ENCODE data around the gene SDR42E2. TPM values are rescaled to one million over a fixed set of nuclear protein-coding genes. Genes with fewer than 3 reads are reported as not detected.

The SDR42E2 gene
- total and polyA plus RNA-seq, 2 of the 8 experiments (the other 6 are each of a cell fraction or from before 2014, with no cell fraction given): 0.08 TPM; not detected in 1

DNA sequence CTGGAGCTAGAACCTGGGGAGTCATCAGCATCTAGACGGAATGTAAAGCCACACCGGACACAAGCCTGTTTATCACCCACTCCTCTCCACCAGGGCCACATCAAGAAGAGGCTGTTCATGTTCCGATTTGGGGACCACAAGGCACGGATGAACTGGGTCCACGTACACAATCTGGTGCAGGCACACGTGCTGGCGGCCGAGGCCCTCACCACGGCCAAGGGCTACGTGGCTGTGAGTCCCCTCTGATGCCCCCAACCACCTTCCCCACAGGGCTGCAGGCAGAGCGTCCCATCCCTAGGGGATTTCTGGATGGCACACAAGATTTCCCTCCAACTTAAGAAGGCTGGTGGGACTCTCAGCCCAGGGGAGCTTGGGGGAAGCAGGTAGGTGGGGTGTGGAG, 19.1 kb downstream of the SDR42E2 start:
- H3K23me2 ChIP-seq (ENCODE audit: low read depth, low read length): no peaks in the 10 kb centered on the region
- no peaks in the 10 kb centered on the region for H3K36me3 ChIP-seq (ENCODE audit: control insufficient read depth in 2 of 4, insufficient read depth in 4 of 4, low read length in 3 of 4)
- H4K91ac ChIP-seq (replicated peaks; ENCODE audit: insufficient read length, low read length): no peak overlapping the region
- H2BK12ac ChIP-seq (ENCODE audit: low read depth, low read length): no peak overlapping the region
- no peaks in the 10 kb centered on the region for H4K20me1 ChIP-seq (replicated peaks in 1 of 2; ENCODE audit: control insufficient read depth in 1 of 2, insufficient read depth in 2 of 2, low read length in 2 of 2)
- H3K9me3 ChIP-seq (ENCODE audit: insufficient read depth in 2 of 2, low read depth in 1 of 2, low read length in 1 of 2): no peaks in the 10 kb centered on the region
- H4K5ac ChIP-seq (ENCODE audit: insufficient read length, low read depth, low read length): no peak overlapping the region
- no peak for DNase-seq (ENCODE audit: low read depth in 1 of 2, low spot score in 2 of 2)
- H3K4me3 ChIP-seq (ENCODE audit: extremely low read depth in 1 of 4, insufficient read depth in 2 of 4, low read depth in 3 of 4, low read length in 4 of 4): no peak overlapping the region
- H3K4me2 ChIP-seq (ENCODE audit: insufficient read depth in 1 of 2, low read depth in 2 of 2, low read length in 2 of 2): no peak overlapping the region
- no peak overlapping the region for H2BK15ac ChIP-seq (ENCODE audit: low read length)
- ChIA-PET POLR2A (ENCODE audit: partially characterized antibody) (interaction anchor here (1.1 kb wide), 1 partner anchor 24 kb away, joined by 5 read pairs; no protein-coding TSS in a partner anchor), CTCF (ENCODE audit: partially characterized antibody) (interaction anchor here (0.9 to 1.7 kb wide), 8 partner anchors 11 to 181 kb away, joined by 3 to 7 read pairs (median 4); partner anchors contain the start of gene PDZD9)
- H3K27me3 ChIP-seq (replicated peaks in 1 of 4; ENCODE audit: control insufficient read depth in 3 of 4, extremely low read depth in 1 of 4, insufficient read depth in 3 of 4, low read length in 3 of 4): no peaks in the 10 kb centered on the region
- WGBS, 2 experiments (ENCODE audit: extremely low coverage in 1 of 2, insufficient coverage in 1 of 2, insufficient read length in 1 of 2, insufficient replicate concordance in 2 of 2, low coverage in 1 of 2, low lambda C conversion rate in 2 of 2, missing lambda C conversion rate in 1 of 2): 86% methylated on average over 11 of the region's 11 CpGs; no CpG with 5 or more reads in 1 of the 2 experiments
- no peak overlapping the region for H3K18ac ChIP-seq (ENCODE audit: extremely low read depth, low read length)
- H3K79me2 ChIP-seq (ENCODE audit: control insufficient read depth in 1 of 2, insufficient read depth in 2 of 2, low read length in 2 of 2): no peaks in the 10 kb centered on the region
- no peak overlapping the region for H3K56ac ChIP-seq (replicated peaks; ENCODE audit: insufficient read length, low read depth, low read length)
- no peaks in the 10 kb centered on the region for H3K79me1 ChIP-seq (ENCODE audit: low read depth, low read length)
- H2BK20ac ChIP-seq (ENCODE audit: low read length): no peak overlapping the region
- no peak overlapping the region for H3K4ac ChIP-seq (replicated peaks; ENCODE audit: insufficient read length, low read depth, low read length)
- no peak overlapping the region for H3K27ac ChIP-seq (ENCODE audit: low read depth, low read length)
- no peak overlapping the region for H2BK120ac ChIP-seq (replicated peaks; ENCODE audit: low read depth, low read length)
- H4K8ac ChIP-seq (ENCODE audit: extremely low read depth, insufficient read depth, low read length): no peak overlapping the region
- no peak for FAIRE-seq
- no peak overlapping the region for H3K14ac ChIP-seq (ENCODE audit: insufficient read length)
- no peak overlapping the region for H3K9ac ChIP-seq (replicated peaks in 1 of 4; ENCODE audit: extremely low read depth in 1 of 4, low read depth in 3 of 4, low read length in 3 of 4)
- H2AK5ac ChIP-seq (ENCODE audit: low read depth, low read length): no peak overlapping the region
- H2BK5ac ChIP-seq (ENCODE audit: low read depth, low read length): no peak overlapping the region
- H2AFZ ChIP-seq (ENCODE audit: low read length): no peak overlapping the region
- no peak overlapping the region for H3K23ac ChIP-seq (ENCODE audit: insufficient read length)
- H3K4me1 ChIP-seq (replicated peaks in 1 of 4; ENCODE audit: control insufficient read depth in 3 of 4, insufficient read depth in 4 of 4, low read length in 3 of 4): 0 out of 7 replicates have a peak, but pooled peaks cover 0 to 2% (median 0%) of the 10 kb centered on the region in 4 experiments
- TF ChIP-seq HDAC6 (IDR thresholded peaks at IDR 0.05; ENCODE audit: low read depth, low read length): no peak
- TF ChIP-seq, protein P1, sequence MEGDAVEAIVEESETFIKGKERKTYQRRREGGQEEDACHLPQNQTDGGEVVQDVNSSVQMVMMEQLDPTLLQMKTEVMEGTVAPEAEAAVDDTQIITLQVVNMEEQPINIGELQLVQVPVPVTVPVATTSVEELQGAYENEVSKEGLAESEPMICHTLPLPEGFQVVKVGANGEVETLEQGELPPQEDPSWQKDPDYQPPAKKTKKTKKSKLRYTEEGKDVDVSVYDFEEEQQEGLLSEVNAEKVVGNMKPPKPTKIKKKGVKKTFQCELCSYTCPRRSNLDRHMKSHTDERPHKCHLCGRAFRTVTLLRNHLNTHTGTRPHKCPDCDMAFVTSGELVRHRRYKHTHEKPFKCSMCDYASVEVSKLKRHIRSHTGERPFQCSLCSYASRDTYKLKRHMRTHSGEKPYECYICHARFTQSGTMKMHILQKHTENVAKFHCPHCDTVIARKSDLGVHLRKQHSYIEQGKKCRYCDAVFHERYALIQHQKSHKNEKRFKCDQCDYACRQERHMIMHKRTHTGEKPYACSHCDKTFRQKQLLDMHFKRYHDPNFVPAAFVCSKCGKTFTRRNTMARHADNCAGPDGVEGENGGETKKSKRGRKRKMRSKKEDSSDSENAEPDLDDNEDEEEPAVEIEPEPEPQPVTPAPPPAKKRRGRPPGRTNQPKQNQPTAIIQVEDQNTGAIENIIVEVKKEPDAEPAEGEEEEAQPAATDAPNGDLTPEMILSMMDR (IDR thresholded peaks at IDR 0.05; ENCODE audit: control extremely low read depth in 1 of 3, insufficient read depth in 1 of 3, low read depth in 1 of 3, low read length in 3 of 3): no peak
- TF ChIP-seq, protein P2, sequence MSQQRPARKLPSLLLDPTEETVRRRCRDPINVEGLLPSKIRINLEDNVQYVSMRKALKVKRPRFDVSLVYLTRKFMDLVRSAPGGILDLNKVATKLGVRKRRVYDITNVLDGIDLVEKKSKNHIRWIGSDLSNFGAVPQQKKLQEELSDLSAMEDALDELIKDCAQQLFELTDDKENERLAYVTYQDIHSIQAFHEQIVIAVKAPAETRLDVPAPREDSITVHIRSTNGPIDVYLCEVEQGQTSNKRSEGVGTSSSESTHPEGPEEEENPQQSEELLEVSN (IDR thresholded peaks at IDR 0.05): no peak
- no peak for TF ChIP-seq CHD2 (IDR thresholded peaks at IDR 0.05; ENCODE audit: low read length)
- no peak for TF ChIP-seq SIN3A (conservative IDR thresholded peaks at IDR 0.05 in 1 of 2, IDR thresholded peaks at IDR 0.05 in 1 of 2; ENCODE audit: low read depth in 1 of 2, low read length in 2 of 2)
- TF ChIP-seq CREB1 (IDR thresholded peaks at IDR 0.05): no peak
- TF ChIP-seq RBBP5 (IDR thresholded peaks at IDR 0.05; ENCODE audit: borderline replicate concordance, low read depth, low read length): no peak
